GM23338 (cell line): ENCODE data around the gene WNK2. TPM values are rescaled to one million over a fixed set of nuclear protein-coding genes. Genes with fewer than 3 reads are reported as not detected.

Experiments used
- ATAC-seq: fragments of 200-7000 bp; cut with Tn5 transposase; 3 replicates; pipeline ENCODE4 v1.9.1; 2020
- DNase-seq: peaks from one replicate; pipeline ENCODE4 v3.0.0-alpha.2; 2015; ENCODE audit warnings: low spot score
- H2AFZ ChIP-seq: fragments of 200-600 bp; sonication (generic); 2 replicates; pipeline ENCODE4 v1.8.0; 2016; ENCODE audit warnings: antibody characterized with exemption, mild to moderate bottlenecking, moderate library complexity
- H3F3A ChIP-seq: fragments of 200-600 bp; sonication (generic); replicated peaks from 2 replicates; pipeline ENCODE4 v1.8.0; 2017; ENCODE audit warnings: antibody characterized with exemption, mixed run types, low read depth
- H3K27ac ChIP-seq: fragments of 200-600 bp; sonication (generic); 2 replicates; pipeline ENCODE4 v1.6.1; 2016; ENCODE audit warnings: low read depth
- H3K27me3 ChIP-seq: fragments of 200-600 bp; sonication (generic); 2 replicates; pipeline ENCODE4 v1.8.0; 2016; ENCODE audit warnings: mild to moderate bottlenecking, mixed run types, moderate library complexity; ENCODE audit not compliant: insufficient read depth
- H3K36me3 ChIP-seq: fragments of 200-600 bp; sonication (generic); 2 replicates; pipeline ENCODE4 v1.8.0; 2016; ENCODE audit warnings: mild to moderate bottlenecking; ENCODE audit not compliant: insufficient read depth
- H3K4me1 ChIP-seq: fragments of 200-600 bp; sonication (generic); 2 replicates; pipeline ENCODE4 v1.8.0; 2016; ENCODE audit warnings: mild to moderate bottlenecking, moderate library complexity; ENCODE audit not compliant: insufficient read depth
- H3K4me2 ChIP-seq: fragments of 200-600 bp; sonication (generic); 2 replicates; pipeline ENCODE4 v1.7.1; 2017; ENCODE audit warnings: mixed run types
- H3K4me3 ChIP-seq: fragments of 200-600 bp; sonication (generic); 2 replicates; pipeline ENCODE4 v1.6.1; 2016; ENCODE audit warnings: mixed run types
- H3K79me2 ChIP-seq: fragments of 200-600 bp; sonication (generic); replicated peaks from 2 replicates; pipeline ENCODE4 v1.8.0; 2017; ENCODE audit warnings: mild to moderate bottlenecking; ENCODE audit not compliant: insufficient read depth
- H3K9me2 ChIP-seq: fragments of 200-600 bp; sonication (generic); 2 replicates; pipeline ENCODE4 v1.8.0; 2017; ENCODE audit not compliant: insufficient read depth
- H4K20me1 ChIP-seq: fragments of 200-600 bp; sonication (generic); replicated peaks from 2 replicates; pipeline ENCODE4 v1.8.0; 2017; ENCODE audit warnings: mild to moderate bottlenecking; ENCODE audit not compliant: insufficient read depth
- H3K27ac Mint-ChIP-seq: 2 replicates; pipeline ENCODE4 v1.8.0; 2020; ENCODE audit warnings: inconsistent platforms, mild to moderate bottlenecking, moderate library complexity, mixed read lengths
- H3K27me3 Mint-ChIP-seq: 3 replicates; pipeline ENCODE4 v1.8.0; 2022; ENCODE audit warnings: low read depth, mild to moderate bottlenecking, moderate library complexity, mixed read lengths, inconsistent platforms; ENCODE audit not compliant: insufficient read depth, poor library complexity
- H3K36me3 Mint-ChIP-seq: 3 replicates; pipeline ENCODE4 v1.8.0; 2021; ENCODE audit warnings: low read depth, mild to moderate bottlenecking, inconsistent platforms, moderate library complexity, mixed read lengths
- H3K4me1 Mint-ChIP-seq: 3 replicates; pipeline ENCODE4 v1.8.0; 2020; ENCODE audit warnings: mild to moderate bottlenecking, inconsistent platforms, mixed read lengths
- H3K4me3 Mint-ChIP-seq: 3 replicates; pipeline ENCODE4 v1.8.0; 2021; ENCODE audit warnings: moderate library complexity, mild to moderate bottlenecking, inconsistent platforms, mixed read lengths
- H3K9me3 Mint-ChIP-seq: 3 replicates; pipeline ENCODE4 v1.8.0; 2020; ENCODE audit warnings: moderate library complexity, mild to moderate bottlenecking, inconsistent platforms, mixed read lengths
- CREB1 ChIP-seq: fragments of 250-450 bp; sonication (Bioruptor Pico); IDR thresholded peaks from 2 replicates; pipeline ENCODE4 v1.5.0; 2020; ENCODE audit warnings: low read depth, mild to moderate bottlenecking, moderate library complexity
- EZH2 ChIP-seq: fragments of 200-600 bp; sonication (generic); IDR thresholded peaks from one replicate; pipeline ENCODE4 v1.8.0; 2017; ENCODE audit warnings: antibody characterized with exemption, mild to moderate bottlenecking, low read depth; ENCODE audit not compliant: unreplicated experiment
- EZH2phosphoT487 ChIP-seq: fragments of 200-600 bp; sonication (generic); IDR thresholded peaks from one replicate; pipeline ENCODE4 v1.8.1; 2018; ENCODE audit warnings: antibody characterized with exemption; ENCODE audit not compliant: unreplicated experiment
- JUNB ChIP-seq: IDR thresholded peaks from one replicate; pipeline ENCODE4 v1.6.1; 2016; ENCODE audit warnings: antibody characterized with exemption; ENCODE audit not compliant: unreplicated experiment
- NANOG ChIP-seq: IDR thresholded peaks from 2 replicates; pipeline ENCODE4 v1.6.1; 2016; ENCODE audit warnings: antibody characterized with exemption, borderline replicate concordance
- POLR2AphosphoS5 ChIP-seq: IDR thresholded peaks from 2 replicates; pipeline ENCODE4 v1.6.1; 2016; ENCODE audit warnings: antibody characterized with exemption, low read depth
- STAT1 ChIP-seq: IDR thresholded peaks from one replicate; pipeline ENCODE4 v1.6.1; 2016; ENCODE audit warnings: antibody characterized with exemption; ENCODE audit not compliant: unreplicated experiment
- ZNF114 ChIP-seq: fragments of 250-450 bp; sonication (Bioruptor Pico); IDR thresholded peaks from 2 replicates; pipeline ENCODE4 v1.5.0; 2020; ENCODE audit warnings: mild to moderate bottlenecking, moderate library complexity
- ZNF331 ChIP-seq: fragments of 250-450 bp; sonication (Bioruptor Pico); IDR thresholded peaks from 2 replicates; pipeline ENCODE4 v1.5.0; 2020; ENCODE audit warnings: low read depth, mild to moderate bottlenecking, moderate library complexity
- polyA plus RNA-seq: library from polyadenylated mRNA; unstranded; fragments of >200 nt; fragmentation: Nextera tagmentation; extraction: Ambion mirVana; gene quantifications from 2 replicates; pipeline ENCODE4 v1.2.1, GENCODE V29; 2016
- total RNA-seq: library from RNA; depleted of rRNA; stranded (reverse); fragments of >200 nt; shearing (Covaris generic); gene quantifications from 2 replicates; pipeline ENCODE4 v1.2.3, GENCODE V29; 2014
- TF ChIP-seq, protein P1 (sequence below): fragments of 250-450 bp; sonication (Bioruptor Pico); IDR thresholded peaks from 2 replicates; pipeline ENCODE4 v1.5.0; 2020; ENCODE audit warnings: mild to moderate bottlenecking, moderate library complexity
- TF ChIP-seq, protein P2 (sequence below): IDR thresholded peaks from 2 replicates; pipeline ENCODE4 v1.6.1; 2016; ENCODE audit warnings: antibody characterized with exemption
- TF ChIP-seq, protein P3 (sequence below), 2 experiments: fragments of 200-600 bp in 1 of 2; sonication (generic) in 1 of 2; conservative IDR thresholded peaks; 2 replicates each; pipeline versions ENCODE4 v1.5.1 to v1.6.1; 2016 to 2017; ENCODE audit warnings: antibody characterized with exemption in 2 of 2, low read depth in 2 of 2, mild to moderate bottlenecking in 2 of 2, moderate library complexity in 1 of 2
- TF ChIP-seq, protein P4 (sequence below): IDR thresholded peaks from one replicate; pipeline ENCODE4 v1.6.1; 2018; ENCODE audit warnings: antibody characterized with exemption; ENCODE audit not compliant: unreplicated experiment

WNK2 gene
- total and polyA plus RNA-seq, 2 experiments from 2014 or later, result 56.4 to 102 TPM

DNA sequence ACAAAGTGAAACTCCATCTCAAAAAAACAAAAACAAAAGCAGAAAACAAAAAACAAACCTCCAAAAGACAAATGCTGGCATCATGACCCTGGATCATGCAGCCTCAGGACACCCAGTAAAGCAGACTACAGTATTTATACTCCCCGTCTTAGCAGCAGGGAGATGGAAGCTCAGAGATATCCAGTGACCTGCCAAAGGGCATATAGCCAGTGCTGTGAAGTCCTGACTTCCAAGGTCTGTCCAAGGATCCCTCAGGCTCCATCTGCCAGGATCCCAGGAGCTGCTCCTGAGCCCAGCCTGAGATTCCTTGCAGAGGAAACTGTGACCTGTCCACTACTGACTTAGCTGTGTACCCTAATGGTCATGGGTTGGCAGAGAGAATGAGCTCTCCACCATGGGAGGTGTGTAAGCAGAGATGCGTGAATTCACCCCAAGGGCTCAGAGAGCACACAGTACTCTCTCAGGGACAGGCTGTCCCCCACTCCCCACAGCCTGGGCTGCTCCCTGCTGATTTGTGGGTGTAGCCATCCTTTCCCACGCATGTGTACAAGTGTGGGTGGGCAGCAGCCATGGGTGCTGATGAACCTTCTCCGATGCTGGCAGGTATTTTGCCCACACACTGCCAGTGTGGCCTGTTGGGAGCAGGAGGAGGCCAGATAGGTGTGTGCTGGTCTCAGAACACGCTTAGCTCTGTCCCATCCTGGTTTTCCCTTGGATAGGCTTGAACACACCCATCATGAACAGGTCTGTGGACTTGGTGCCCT, 2.1 kb upstream of the WNK2 start:
- no peak overlapping the region for H3K4me3 ChIP-seq
- peaks cover 14% of the 10 kb centered on the region for H3K4me1 Mint-ChIP-seq
- ATAC-seq, result no peak
- no peak overlapping the region for H2AFZ ChIP-seq
- peaks cover 11% of the 10 kb centered on the region; the same call in 1 of the 2 replicates for H3K79me2 ChIP-seq
- H4K20me1 ChIP-seq, result peaks cover 5% of the 10 kb centered on the region; the same call in 1 of the 2 replicates
- H3K4me1 ChIP-seq, result peaks cover 7% of the 10 kb centered on the region; the same call in 1 of the 2 replicates
- no peaks in the 10 kb centered on the region for H3F3A ChIP-seq
- H3K27ac Mint-ChIP-seq, result no peak overlapping the region
- no peaks in the 10 kb centered on the region for H3K9me2 ChIP-seq
- H3K27me3 Mint-ChIP-seq, result peaks cover 23% of the 10 kb centered on the region
- H3K27me3 ChIP-seq, result peaks cover 29% of the 10 kb centered on the region
- no peak overlapping the region for H3K4me3 Mint-ChIP-seq
- no peaks in the 10 kb centered on the region; the same call in 2 of the 3 replicates for H3K9me3 Mint-ChIP-seq
- H3K27ac ChIP-seq, result no peak overlapping the region
- no peaks in the 10 kb centered on the region; the same call in 2 of the 3 replicates for H3K36me3 Mint-ChIP-seq
- no peak for DNase-seq
- no peaks in the 10 kb centered on the region for H3K36me3 ChIP-seq
- no peak overlapping the region for H3K4me2 ChIP-seq
- TF ChIP-seq ZNF114 (CRISPR knock-in tag), result no peak
- no peak for TF ChIP-seq ZNF331
- TF ChIP-seq STAT1, result no peak
- TF ChIP-seq, protein P1, sequence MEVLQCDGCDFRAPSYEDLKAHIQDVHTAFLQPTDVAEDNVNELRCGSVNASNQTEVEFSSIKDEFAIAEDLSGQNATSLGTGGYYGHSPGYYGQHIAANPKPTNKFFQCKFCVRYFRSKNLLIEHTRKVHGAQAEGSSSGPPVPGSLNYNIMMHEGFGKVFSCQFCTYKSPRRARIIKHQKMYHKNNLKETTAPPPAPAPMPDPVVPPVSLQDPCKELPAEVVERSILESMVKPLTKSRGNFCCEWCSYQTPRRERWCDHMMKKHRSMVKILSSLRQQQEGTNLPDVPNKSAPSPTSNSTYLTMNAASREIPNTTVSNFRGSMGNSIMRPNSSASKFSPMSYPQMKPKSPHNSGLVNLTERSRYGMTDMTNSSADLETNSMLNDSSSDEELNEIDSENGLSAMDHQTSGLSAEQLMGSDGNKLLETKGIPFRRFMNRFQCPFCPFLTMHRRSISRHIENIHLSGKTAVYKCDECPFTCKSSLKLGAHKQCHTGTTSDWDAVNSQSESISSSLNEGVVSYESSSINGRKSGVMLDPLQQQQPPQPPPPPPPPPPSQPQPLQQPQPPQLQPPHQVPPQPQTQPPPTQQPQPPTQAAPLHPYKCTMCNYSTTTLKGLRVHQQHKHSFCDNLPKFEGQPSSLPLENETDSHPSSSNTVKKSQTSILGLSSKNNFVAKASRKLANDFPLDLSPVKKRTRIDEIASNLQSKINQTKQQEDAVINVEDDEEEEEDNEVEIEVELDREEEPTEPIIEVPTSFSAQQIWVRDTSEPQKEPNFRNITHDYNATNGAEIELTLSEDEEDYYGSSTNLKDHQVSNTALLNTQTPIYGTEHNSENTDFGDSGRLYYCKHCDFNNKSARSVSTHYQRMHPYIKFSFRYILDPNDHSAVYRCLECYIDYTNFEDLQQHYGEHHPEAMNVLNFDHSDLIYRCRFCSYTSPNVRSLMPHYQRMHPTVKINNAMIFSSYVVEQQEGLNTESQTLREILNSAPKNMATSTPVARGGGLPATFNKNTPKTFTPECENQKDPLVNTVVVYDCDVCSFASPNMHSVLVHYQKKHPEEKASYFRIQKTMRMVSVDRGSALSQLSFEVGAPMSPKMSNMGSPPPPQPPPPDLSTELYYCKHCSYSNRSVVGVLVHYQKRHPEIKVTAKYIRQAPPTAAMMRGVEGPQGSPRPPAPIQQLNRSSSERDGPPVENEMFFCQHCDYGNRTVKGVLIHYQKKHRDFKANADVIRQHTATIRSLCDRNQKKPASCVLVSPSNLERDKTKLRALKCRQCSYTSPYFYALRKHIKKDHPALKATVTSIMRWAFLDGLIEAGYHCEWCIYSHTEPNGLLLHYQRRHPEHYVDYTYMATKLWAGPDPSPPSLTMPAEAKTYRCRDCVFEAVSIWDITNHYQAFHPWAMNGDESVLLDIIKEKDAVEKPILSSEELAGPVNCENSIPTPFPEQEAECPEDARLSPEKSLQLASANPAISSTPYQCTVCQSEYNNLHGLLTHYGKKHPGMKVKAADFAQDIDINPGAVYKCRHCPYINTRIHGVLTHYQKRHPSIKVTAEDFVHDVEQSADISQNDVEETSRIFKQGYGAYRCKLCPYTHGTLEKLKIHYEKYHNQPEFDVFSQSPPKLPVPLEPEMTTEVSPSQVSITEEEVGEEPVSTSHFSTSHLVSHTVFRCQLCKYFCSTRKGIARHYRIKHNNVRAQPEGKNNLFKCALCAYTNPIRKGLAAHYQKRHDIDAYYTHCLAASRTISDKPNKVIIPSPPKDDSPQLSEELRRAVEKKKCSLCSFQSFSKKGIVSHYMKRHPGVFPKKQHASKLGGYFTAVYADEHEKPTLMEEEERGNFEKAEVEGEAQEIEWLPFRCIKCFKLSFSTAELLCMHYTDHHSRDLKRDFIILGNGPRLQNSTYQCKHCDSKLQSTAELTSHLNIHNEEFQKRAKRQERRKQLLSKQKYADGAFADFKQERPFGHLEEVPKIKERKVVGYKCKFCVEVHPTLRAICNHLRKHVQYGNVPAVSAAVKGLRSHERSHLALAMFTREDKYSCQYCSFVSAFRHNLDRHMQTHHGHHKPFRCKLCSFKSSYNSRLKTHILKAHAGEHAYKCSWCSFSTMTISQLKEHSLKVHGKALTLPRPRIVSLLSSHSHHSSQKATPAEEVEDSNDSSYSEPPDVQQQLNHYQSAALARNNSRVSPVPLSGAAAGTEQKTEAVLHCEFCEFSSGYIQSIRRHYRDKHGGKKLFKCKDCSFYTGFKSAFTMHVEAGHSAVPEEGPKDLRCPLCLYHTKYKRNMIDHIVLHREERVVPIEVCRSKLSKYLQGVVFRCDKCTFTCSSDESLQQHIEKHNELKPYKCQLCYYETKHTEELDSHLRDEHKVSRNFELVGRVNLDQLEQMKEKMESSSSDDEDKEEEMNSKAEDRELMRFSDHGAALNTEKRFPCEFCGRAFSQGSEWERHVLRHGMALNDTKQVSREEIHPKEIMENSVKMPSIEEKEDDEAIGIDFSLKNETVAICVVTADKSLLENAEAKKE (CRISPR knock-in tag), result no peak
- no peak for TF ChIP-seq EZH2phosphoT487
- TF ChIP-seq, protein P2, sequence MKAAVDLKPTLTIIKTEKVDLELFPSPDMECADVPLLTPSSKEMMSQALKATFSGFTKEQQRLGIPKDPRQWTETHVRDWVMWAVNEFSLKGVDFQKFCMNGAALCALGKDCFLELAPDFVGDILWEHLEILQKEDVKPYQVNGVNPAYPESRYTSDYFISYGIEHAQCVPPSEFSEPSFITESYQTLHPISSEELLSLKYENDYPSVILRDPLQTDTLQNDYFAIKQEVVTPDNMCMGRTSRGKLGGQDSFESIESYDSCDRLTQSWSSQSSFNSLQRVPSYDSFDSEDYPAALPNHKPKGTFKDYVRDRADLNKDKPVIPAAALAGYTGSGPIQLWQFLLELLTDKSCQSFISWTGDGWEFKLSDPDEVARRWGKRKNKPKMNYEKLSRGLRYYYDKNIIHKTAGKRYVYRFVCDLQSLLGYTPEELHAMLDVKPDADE, result no peak
- no peak for TF ChIP-seq POLR2AphosphoS5
- TF ChIP-seq, protein P3, sequence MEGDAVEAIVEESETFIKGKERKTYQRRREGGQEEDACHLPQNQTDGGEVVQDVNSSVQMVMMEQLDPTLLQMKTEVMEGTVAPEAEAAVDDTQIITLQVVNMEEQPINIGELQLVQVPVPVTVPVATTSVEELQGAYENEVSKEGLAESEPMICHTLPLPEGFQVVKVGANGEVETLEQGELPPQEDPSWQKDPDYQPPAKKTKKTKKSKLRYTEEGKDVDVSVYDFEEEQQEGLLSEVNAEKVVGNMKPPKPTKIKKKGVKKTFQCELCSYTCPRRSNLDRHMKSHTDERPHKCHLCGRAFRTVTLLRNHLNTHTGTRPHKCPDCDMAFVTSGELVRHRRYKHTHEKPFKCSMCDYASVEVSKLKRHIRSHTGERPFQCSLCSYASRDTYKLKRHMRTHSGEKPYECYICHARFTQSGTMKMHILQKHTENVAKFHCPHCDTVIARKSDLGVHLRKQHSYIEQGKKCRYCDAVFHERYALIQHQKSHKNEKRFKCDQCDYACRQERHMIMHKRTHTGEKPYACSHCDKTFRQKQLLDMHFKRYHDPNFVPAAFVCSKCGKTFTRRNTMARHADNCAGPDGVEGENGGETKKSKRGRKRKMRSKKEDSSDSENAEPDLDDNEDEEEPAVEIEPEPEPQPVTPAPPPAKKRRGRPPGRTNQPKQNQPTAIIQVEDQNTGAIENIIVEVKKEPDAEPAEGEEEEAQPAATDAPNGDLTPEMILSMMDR (conservative IDR thresholded peaks at IDR 0.05; ENCODE audit: low read depth in 2 of 2), result no peak
- TF ChIP-seq CREB1 (CRISPR knock-in tag), result no peak
- TF ChIP-seq NANOG, result no peak
- no peak for TF ChIP-seq JUNB
- TF ChIP-seq EZH2, result no peak
- TF ChIP-seq, protein P4, sequence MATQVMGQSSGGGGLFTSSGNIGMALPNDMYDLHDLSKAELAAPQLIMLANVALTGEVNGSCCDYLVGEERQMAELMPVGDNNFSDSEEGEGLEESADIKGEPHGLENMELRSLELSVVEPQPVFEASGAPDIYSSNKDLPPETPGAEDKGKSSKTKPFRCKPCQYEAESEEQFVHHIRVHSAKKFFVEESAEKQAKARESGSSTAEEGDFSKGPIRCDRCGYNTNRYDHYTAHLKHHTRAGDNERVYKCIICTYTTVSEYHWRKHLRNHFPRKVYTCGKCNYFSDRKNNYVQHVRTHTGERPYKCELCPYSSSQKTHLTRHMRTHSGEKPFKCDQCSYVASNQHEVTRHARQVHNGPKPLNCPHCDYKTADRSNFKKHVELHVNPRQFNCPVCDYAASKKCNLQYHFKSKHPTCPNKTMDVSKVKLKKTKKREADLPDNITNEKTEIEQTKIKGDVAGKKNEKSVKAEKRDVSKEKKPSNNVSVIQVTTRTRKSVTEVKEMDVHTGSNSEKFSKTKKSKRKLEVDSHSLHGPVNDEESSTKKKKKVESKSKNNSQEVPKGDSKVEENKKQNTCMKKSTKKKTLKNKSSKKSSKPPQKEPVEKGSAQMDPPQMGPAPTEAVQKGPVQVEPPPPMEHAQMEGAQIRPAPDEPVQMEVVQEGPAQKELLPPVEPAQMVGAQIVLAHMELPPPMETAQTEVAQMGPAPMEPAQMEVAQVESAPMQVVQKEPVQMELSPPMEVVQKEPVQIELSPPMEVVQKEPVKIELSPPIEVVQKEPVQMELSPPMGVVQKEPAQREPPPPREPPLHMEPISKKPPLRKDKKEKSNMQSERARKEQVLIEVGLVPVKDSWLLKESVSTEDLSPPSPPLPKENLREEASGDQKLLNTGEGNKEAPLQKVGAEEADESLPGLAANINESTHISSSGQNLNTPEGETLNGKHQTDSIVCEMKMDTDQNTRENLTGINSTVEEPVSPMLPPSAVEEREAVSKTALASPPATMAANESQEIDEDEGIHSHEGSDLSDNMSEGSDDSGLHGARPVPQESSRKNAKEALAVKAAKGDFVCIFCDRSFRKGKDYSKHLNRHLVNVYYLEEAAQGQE, result no peak
